ENCODE results near the gene NUCB1.
"Not testable (repeated sequence)": the region's sequence is repeated elsewhere in the genome, so short reads cannot be mapped to it uniquely, and the experiment has no call there.

The NUCB1 gene

DNA sequence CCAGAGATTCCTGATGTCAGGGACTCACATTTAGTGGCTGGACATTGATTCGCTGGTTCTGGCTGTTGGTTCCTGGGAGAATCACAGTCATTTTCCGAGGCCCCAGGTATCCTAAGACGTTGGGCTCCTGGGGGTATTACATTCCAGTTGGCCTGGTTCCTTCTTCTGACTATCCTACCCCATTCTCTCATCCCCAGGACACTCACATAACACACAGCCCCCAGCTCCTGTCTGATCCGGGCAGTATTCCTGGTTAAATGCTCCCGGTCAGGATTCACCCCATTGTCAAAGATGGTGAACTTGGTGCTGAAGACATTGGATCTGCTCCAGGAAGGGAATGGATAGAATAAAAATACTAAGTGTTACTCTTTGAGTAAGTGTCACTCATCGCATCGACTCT is 16.4 kb upstream of the NUCB1 start:
- no peaks in the 10 kb centered on the region for H3K27me3 ChIP-seq (replicated peaks; ENCODE audit: control insufficient read depth, insufficient read depth, low read length)
- no peak for DNase-seq (ENCODE audit: extremely low read depth, insufficient read length)
- H3K4me3 ChIP-seq (replicated peaks; ENCODE audit: low read depth, low read length), result no peak overlapping the region
- H3K36me3 ChIP-seq (ENCODE audit: control insufficient read depth, insufficient read depth, low read length), result no peaks in the 10 kb centered on the region; the same call in 1 of the 2 replicates
- TF ChIP-seq, protein P1, sequence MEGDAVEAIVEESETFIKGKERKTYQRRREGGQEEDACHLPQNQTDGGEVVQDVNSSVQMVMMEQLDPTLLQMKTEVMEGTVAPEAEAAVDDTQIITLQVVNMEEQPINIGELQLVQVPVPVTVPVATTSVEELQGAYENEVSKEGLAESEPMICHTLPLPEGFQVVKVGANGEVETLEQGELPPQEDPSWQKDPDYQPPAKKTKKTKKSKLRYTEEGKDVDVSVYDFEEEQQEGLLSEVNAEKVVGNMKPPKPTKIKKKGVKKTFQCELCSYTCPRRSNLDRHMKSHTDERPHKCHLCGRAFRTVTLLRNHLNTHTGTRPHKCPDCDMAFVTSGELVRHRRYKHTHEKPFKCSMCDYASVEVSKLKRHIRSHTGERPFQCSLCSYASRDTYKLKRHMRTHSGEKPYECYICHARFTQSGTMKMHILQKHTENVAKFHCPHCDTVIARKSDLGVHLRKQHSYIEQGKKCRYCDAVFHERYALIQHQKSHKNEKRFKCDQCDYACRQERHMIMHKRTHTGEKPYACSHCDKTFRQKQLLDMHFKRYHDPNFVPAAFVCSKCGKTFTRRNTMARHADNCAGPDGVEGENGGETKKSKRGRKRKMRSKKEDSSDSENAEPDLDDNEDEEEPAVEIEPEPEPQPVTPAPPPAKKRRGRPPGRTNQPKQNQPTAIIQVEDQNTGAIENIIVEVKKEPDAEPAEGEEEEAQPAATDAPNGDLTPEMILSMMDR (IDR thresholded peaks at IDR 0.05; ENCODE audit: insufficient read depth, low read length, poor library complexity, severe bottlenecking), result no peak

DNA sequence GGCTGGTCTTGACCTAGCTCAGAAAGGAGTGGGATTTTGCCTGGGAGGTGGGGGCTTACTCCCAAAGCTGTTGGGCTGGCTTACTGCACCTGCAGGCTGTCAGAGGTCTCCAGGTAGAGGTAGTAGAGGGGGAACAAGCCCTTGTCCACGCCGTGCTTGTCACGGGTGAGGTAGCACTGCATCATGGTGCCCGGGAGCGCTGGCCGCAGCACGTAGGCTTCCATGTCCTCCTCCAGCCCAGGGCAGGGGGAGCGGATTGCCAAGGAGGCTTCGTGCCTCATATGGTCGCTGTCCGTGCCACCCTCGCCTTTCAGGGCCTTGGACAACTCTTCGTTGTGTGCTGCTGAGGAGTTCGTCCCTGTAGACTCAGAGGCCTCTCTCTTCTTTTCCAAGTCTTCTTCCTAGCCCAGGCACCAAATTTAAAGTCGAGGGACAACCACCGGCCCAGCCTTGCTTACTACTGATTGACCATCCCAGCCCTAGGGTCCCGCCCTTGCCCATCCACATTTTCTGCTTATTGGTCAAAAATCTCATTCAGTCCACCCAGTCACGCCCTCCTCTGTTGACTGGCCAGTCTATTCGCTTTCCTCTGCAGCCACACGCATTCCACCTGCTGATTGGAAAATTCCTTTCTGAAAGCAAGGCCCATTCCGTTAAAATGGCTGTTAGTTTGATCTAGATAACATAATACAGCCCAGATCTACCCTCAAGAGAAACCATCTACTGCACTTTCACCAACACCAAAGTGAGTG is 12.1 kb upstream of the NUCB1 start:
- no peak for DNase-seq (ENCODE audit: extremely low read depth, insufficient read length)
- TF ChIP-seq, protein P1 (IDR thresholded peaks at IDR 0.05; ENCODE audit: insufficient read depth, low read length, poor library complexity, severe bottlenecking), result no peak
- Histone ChIP-seq H3K4me3 (replicated peaks; ENCODE audit: low read depth, low read length) (no peak overlapping the region), H3K27me3 (replicated peaks; ENCODE audit: control insufficient read depth, insufficient read depth, low read length) (no peaks in the 10 kb centered on the region), H3K36me3 (ENCODE audit: control insufficient read depth, insufficient read depth, low read length) (no peaks in the 10 kb centered on the region)

DNA sequence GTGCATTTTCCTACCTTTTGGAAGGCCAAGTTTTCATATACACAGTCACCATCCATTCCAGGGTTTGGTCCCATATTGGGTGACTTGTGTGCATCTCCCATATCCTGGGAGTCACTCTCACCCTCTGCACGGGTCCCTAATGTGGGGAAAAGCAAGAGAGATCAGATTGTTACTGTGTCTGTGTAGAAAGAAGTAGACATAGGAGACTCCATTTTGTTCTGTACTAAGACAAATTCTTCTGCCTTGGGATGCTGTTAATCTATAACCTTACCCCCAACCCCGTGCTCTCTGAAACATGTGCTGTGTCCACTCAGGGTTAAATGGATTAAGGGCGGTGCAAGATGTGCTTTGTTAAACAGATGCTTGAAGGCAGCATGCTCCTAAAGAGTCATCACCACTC is 10.6 kb upstream of the NUCB1 start:
- not testable (repeated sequence) for H3K27me3 ChIP-seq (replicated peaks; ENCODE audit: control insufficient read depth, insufficient read depth, low read length); H3K4me3 ChIP-seq (replicated peaks; ENCODE audit: low read depth, low read length); H3K36me3 ChIP-seq (ENCODE audit: control insufficient read depth, insufficient read depth, low read length); DNase-seq (ENCODE audit: extremely low read depth, insufficient read length)

DNA sequence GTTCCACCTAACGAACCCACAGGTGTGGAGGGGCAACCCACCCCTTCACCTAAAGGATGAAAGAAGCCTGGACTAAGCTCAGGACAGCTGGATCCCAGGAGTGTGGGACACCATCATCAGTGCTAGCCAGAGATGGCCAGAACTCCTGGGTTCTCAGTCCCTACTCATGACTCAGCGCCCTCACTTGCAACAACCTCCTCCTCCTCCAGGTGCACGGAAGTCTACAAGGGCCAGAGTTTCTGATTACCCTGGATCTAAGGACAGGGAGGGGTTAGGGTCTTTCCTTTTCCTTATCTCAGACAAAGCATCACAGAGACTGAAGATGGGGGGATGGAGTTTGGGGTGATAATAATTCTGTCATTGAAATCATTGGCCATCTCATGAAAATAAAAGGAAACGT is 9.6 kb upstream of the NUCB1 start:
- Histone ChIP-seq H3K4me3 (replicated peaks; ENCODE audit: low read depth, low read length) (no peak overlapping the region), H3K36me3 (ENCODE audit: control insufficient read depth, insufficient read depth, low read length) (no peaks in the 10 kb centered on the region), H3K27me3 (replicated peaks; ENCODE audit: control insufficient read depth, insufficient read depth, low read length) (no peaks in the 10 kb centered on the region)
- TF ChIP-seq, protein P1 (IDR thresholded peaks at IDR 0.05; ENCODE audit: insufficient read depth, low read length, poor library complexity, severe bottlenecking), result no peak
- no peak for DNase-seq (ENCODE audit: extremely low read depth, insufficient read length)

DNA sequence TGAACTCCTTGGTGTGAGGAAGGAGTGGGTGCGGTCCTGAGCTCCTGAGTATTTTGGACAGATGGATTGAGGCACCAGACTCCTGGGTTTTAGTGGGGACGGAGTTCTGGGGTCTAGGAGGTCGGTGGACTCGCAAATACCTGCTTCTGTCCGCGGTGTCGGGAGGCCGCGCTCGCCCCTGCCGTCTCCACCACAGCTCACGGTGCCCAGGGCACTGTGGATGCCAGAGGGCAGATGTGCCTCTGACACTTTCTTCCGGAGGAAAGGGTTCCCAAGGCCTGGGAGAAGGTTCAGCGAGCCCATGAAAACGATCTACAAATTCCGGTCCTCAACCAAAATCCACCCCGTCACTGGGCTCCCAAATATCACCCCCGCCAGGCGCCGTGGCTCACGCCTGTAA is 4.9 kb upstream of the NUCB1 start:
- no peaks in the 10 kb centered on the region for H3K36me3 ChIP-seq (ENCODE audit: control insufficient read depth, insufficient read depth, low read length)
- H3K4me3 ChIP-seq (replicated peaks; ENCODE audit: low read depth, low read length), result no peak overlapping the region
- no peak for DNase-seq (ENCODE audit: extremely low read depth, insufficient read length)
- TF ChIP-seq, protein P1 (IDR thresholded peaks at IDR 0.05; ENCODE audit: insufficient read depth, low read length, poor library complexity, severe bottlenecking), result no peak
- H3K27me3 ChIP-seq (replicated peaks; ENCODE audit: control insufficient read depth, insufficient read depth, low read length), result no peaks in the 10 kb centered on the region

DNA sequence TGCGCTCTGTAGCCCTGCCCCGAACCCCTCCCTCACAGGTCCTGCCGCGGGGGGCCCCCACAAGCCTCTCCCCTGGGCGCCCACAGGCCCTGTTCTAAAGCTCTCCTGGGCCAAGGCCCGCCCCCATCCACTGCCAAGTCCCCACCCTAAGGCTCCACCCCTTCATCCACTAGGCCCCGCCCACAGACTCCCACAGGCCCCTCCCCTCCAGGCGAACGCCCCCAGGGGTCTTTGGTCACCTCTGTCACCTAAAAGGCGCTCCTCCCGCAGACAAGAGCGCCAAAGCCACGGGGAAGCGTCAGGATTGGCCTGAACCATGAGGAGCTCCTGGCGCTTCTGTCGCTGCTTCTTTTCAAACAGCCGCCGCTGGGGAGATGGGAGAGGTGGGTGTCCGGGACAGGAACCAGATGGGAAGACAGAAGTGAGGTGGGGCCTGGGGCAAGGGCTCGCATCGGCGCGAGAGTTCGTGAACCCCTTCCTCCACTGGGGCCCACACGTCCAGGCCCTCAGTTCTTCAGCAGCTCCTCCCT is 3.9 kb upstream of the NUCB1 start:
- TF ChIP-seq, protein P1 (IDR thresholded peaks at IDR 0.05; ENCODE audit: insufficient read depth, low read length, poor library complexity, severe bottlenecking), result no peak
- Histone ChIP-seq H3K27me3 (replicated peaks; ENCODE audit: control insufficient read depth, insufficient read depth, low read length) (no peaks in the 10 kb centered on the region), H3K36me3 (ENCODE audit: control insufficient read depth, insufficient read depth, low read length) (no peaks in the 10 kb centered on the region), H3K4me3 (replicated peaks; ENCODE audit: low read depth, low read length) (no peak overlapping the region)
- no peak for DNase-seq (ENCODE audit: extremely low read depth, insufficient read length)
